Activated B cell treated with CpG ODN at 0.5 μM for 24 hours (primary cell): Measurements from ENCODE around the gene TH. TPM values are rescaled to one million over a fixed set of nuclear protein-coding genes. Genes with fewer than 3 reads are reported as not detected.

ENCODE experiments used
- ATAC-seq: fragments of 200-7000 bp; cut with Tn5 transposase; one replicate; pipeline ENCODE4 v1.10.0; 2021; ENCODE audit warnings: low read depth, mild to moderate bottlenecking, moderate library complexity
- CTCF ChIA-PET: fragments of 350-600 bp; sonication (Branson Sonifier 250); formaldehyde crosslinking; loops from one replicate; lab custom pipeline; 2021; ENCODE audit warnings: antibody characterized with exemption; lab: Charles Lee
- POLR2A ChIA-PET: fragments of 350-600 bp; sonication (Branson Sonifier 250); formaldehyde crosslinking; loops from one replicate; lab custom pipeline; 2021; ENCODE audit warnings: antibody characterized with exemption; lab: Charles Lee
- DNase-seq: peaks from one replicate; pipeline ENCODE4 v3.0.0; 2022
- H3K27ac Mint-ChIP-seq: one replicate; pipeline ENCODE4 v1.8.0; 2020; ENCODE audit warnings: mixed read lengths
- H3K27me3 Mint-ChIP-seq: one replicate; pipeline ENCODE4 v1.8.0; 2021; ENCODE audit warnings: mixed read lengths
- H3K36me3 Mint-ChIP-seq: one replicate; pipeline ENCODE4 v1.8.0; 2021; ENCODE audit warnings: low read depth, mixed read lengths
- H3K4me1 Mint-ChIP-seq: one replicate; pipeline ENCODE4 v1.8.0; 2021; ENCODE audit warnings: mixed read lengths
- H3K4me3 Mint-ChIP-seq: one replicate; pipeline ENCODE4 v1.8.0; 2020; ENCODE audit warnings: mild to moderate bottlenecking, mixed read lengths
- H3K9me3 Mint-ChIP-seq: one replicate; pipeline ENCODE4 v1.8.0; 2020; ENCODE audit warnings: mixed read lengths
- CTCF ChIP-seq: fragments of 200-600 bp; IDR thresholded peaks from one replicate; pipeline ENCODE4 v1.8.0; 2022; ENCODE audit warnings: antibody characterized with exemption, mild to moderate bottlenecking
- intact Hi-C: fragments of 100-400 bp; cut with micrococcal nuclease; formaldehyde crosslinking; loops from one replicate; pipeline ENCODE4 v1.15.1; 2024
- total RNA-seq: library from RNA; stranded (reverse); gene quantifications from 2 replicates; pipeline ENCODE4 v1.2.3, GENCODE V29; 2022

TH gene
- total RNA-seq, 1 donor from 2014 or later, result not detected

GRCh38 chr11:2217211-2218030 is 45.8 kb upstream of the TH start:
- no peak for TF ChIP-seq CTCF
- H3K27me3 Mint-ChIP-seq, result peaks cover 16% of the 10 kb centered on the region
- no peak overlapping the region for H3K27ac Mint-ChIP-seq
- H3K4me3 Mint-ChIP-seq, result no peak overlapping the region
- H3K9me3 Mint-ChIP-seq, result no peaks in the 10 kb centered on the region
- no peak for ATAC-seq
- no peak for DNase-seq
- ChIA-PET POLR2A (no interaction called here), CTCF (no interaction called here)
- intact Hi-C loops, result no loop called here
- no peaks in the 10 kb centered on the region for H3K36me3 Mint-ChIP-seq
- H3K4me1 Mint-ChIP-seq, result peaks cover 10% of the 10 kb centered on the region

- intact Hi-C loops, result no loop called here
- ATAC-seq (no peak), DNase-seq (no peak)
- no peaks in the 10 kb centered on the region for H3K9me3 Mint-ChIP-seq
- POLR2A ChIA-PET, result no interaction called here
- H3K27me3 Mint-ChIP-seq, result peaks cover 11% of the 10 kb centered on the region
- TF ChIP-seq CTCF, result no peak
- no peaks in the 10 kb centered on the region for H3K36me3 Mint-ChIP-seq
- CTCF ChIA-PET, result no interaction called here
- peaks cover 10% of the 10 kb centered on the region for H3K4me1 Mint-ChIP-seq
- H3K4me3 Mint-ChIP-seq, result no peak overlapping the region
- H3K27ac Mint-ChIP-seq, result no peak overlapping the region
Observed at GRCh38 chr11:2216400-2217064, 44.9 kb upstream of the TH start.

- Mint-ChIP-seq H3K9me3 (no peaks in the 10 kb centered on the region), H3K27me3 (peaks cover 10% of the 10 kb centered on the region), H3K36me3 (no peaks in the 10 kb centered on the region), H3K4me3 (no peak overlapping the region), H3K27ac (no peak overlapping the region), H3K4me1 (peaks cover 10% of the 10 kb centered on the region)
- CTCF ChIA-PET, result no interaction called here
- TF ChIP-seq CTCF, result no peak
- DNase-seq, result no peak
- no peak for ATAC-seq
- intact Hi-C loops, result no loop called here
- POLR2A ChIA-PET, result no interaction called here
Observed at GRCh38 chr11:2215561-2216399, 44.2 kb upstream of the TH start.

GRCh38 chr11:2215230-2215560 is 43.6 kb upstream of the TH start:
- CTCF ChIA-PET, result no interaction called here

More at GRCh38 chr11:2215230-2215560, 43.6 kb upstream of the TH start:
- POLR2A ChIA-PET, result no interaction called here
- Mint-ChIP-seq H3K9me3 (no peaks in the 10 kb centered on the region), H3K4me1 (peaks cover 8% of the 10 kb centered on the region), H3K36me3 (no peaks in the 10 kb centered on the region), H3K27ac (no peak overlapping the region), H3K27me3 (peaks cover 10% of the 10 kb centered on the region), H3K4me3 (no peak overlapping the region)
- intact Hi-C loops, result no loop called here
- no peak for ATAC-seq
- no peak for TF ChIP-seq CTCF
- DNase-seq, result no peak
